ENCODE measurements around the gene KCNC2. TPM values are rescaled to one million over a fixed set of nuclear protein-coding genes. Genes with fewer than 3 reads are reported as not detected.

The KCNC2 gene
- total RNA-seq, 2 experiments from 2014 or later: not detected

DNA sequence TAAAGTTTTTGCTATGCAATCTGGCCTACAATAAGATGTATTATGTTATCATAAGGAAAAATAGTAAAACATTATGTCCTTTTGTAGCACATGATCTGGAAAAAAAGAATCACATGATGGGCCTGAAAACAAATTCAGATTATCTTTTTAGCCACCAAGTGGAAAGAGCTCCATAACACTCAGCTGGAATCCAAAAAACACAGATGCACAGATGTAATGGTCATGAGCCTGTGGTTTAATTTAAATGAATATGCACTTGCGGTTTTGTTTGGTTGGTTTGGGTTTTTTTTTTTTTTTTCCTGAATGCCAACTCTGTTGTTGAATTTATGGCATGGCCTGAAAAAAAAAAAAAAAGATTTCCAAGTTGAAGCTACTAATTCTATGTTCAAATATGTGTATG is 4.1 kb downstream of the KCNC2 start:
- TF ChIP-seq, protein P1, sequence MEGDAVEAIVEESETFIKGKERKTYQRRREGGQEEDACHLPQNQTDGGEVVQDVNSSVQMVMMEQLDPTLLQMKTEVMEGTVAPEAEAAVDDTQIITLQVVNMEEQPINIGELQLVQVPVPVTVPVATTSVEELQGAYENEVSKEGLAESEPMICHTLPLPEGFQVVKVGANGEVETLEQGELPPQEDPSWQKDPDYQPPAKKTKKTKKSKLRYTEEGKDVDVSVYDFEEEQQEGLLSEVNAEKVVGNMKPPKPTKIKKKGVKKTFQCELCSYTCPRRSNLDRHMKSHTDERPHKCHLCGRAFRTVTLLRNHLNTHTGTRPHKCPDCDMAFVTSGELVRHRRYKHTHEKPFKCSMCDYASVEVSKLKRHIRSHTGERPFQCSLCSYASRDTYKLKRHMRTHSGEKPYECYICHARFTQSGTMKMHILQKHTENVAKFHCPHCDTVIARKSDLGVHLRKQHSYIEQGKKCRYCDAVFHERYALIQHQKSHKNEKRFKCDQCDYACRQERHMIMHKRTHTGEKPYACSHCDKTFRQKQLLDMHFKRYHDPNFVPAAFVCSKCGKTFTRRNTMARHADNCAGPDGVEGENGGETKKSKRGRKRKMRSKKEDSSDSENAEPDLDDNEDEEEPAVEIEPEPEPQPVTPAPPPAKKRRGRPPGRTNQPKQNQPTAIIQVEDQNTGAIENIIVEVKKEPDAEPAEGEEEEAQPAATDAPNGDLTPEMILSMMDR (IDR thresholded peaks at IDR 0.05): no peak
- ChIA-PET CTCF (no interaction called here), POLR2A (no interaction called here)
- H3K4me3 Mint-ChIP-seq: no peak overlapping the region
- peaks cover 40% of the 10 kb centered on the region for H3K27me3 Mint-ChIP-seq
- intact Hi-C loops (cut with micrococcal nuclease): no loop called here
- H3K9me3 Mint-ChIP-seq: no peaks in the 10 kb centered on the region
- peaks cover 14% of the 10 kb centered on the region for H3K4me1 Mint-ChIP-seq (ENCODE audit: low read depth)
- H3K36me3 Mint-ChIP-seq (ENCODE audit: low read depth): peaks cover 2% of the 10 kb centered on the region
- no peak for DNase-seq
- no peak overlapping the region for H3K27ac Mint-ChIP-seq
- no peak for ATAC-seq

DNA sequence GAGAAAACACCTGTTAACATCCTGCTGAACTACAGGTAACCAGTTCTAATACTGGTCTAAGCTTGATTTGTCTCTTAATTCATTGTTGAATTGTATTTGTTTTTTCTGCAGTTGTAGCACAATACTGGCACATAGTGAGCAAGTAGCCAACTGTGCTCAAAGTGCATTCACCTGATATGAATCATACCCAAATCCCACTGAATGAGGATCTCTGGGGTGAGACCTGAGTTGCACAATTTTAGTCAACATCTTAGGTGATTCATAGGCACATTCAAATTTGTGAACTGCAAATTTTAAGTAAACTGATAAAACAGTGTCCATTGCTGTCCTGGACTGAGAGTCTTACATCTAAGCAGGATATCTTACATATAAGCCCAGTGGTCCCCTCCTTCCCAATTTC is 12.8 kb downstream of the KCNC2 start:
- no peak for ATAC-seq
- CTCF ChIA-PET: no interaction called here
- TF ChIP-seq, protein P1 (IDR thresholded peaks at IDR 0.05): no peak

DNA sequence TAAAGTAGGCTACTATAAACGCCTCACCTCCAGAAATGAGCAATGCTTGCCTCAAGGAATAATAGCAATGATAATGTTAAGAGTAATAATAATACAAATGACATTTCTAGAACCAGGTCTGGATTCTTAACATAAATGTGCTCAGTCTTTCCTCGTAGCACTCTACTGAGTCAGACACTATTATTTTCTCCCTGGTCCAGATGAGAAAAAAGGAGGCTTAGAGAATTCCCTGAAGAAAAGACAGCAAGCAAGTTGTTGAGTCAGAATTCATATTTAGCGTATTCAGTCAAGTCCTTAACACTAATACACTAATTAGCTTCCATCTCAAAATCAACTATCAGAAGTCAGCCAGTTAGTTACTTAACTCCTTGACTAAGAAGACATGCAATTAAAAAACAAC is 13.2 kb downstream of the KCNC2 start:
- no peak overlapping the region for H3K4me3 Mint-ChIP-seq

More for the DNA sequence above, 12.8 kb downstream of the KCNC2 start:
- H3K27me3 Mint-ChIP-seq: peaks cover 2% of the 10 kb centered on the region
- H3K27ac Mint-ChIP-seq: no peak overlapping the region
- intact Hi-C loops (cut with micrococcal nuclease): no loop called here
- POLR2A ChIA-PET: no interaction called here
- no peak overlapping the region for H3K4me3 Mint-ChIP-seq
- no peak for DNase-seq
- no peaks in the 10 kb centered on the region for H3K36me3 Mint-ChIP-seq (ENCODE audit: low read depth)
- H3K4me1 Mint-ChIP-seq (ENCODE audit: low read depth): peaks cover 7% of the 10 kb centered on the region
- no peaks in the 10 kb centered on the region for H3K9me3 Mint-ChIP-seq

DNA sequence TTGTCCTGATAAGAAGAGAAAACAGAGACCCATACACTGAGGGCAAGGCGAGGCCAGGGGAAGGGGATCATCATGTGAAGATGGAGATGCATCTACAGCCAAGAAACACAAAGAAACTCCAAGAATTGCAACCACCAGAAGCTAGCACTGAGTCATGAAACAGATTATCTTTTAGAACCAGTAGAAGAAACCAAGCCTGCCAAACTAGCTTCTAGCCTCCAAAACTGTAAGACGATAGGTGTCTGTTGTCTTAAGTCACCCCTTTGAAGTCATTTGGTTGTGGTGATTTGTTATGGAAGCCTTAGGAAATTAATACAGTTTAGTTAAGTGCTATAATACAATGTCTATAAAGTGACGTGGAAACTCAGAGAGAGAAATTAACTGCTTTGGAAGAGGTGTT is 15.4 kb downstream of the KCNC2 start:
- ATAC-seq (no peak), DNase-seq (no peak)
- TF ChIP-seq, protein P1 (IDR thresholded peaks at IDR 0.05): no peak
- Mint-ChIP-seq H3K4me3 (no peak overlapping the region), H3K4me1 (ENCODE audit: low read depth) (no peaks in the 10 kb centered on the region), H3K36me3 (ENCODE audit: low read depth) (no peaks in the 10 kb centered on the region), H3K27ac (no peak overlapping the region), H3K27me3 (peaks cover 2% of the 10 kb centered on the region), H3K9me3 (no peaks in the 10 kb centered on the region)
- intact Hi-C loops (cut with micrococcal nuclease): no loop called here
- ChIA-PET CTCF (no interaction called here), POLR2A (no interaction called here)

More for the DNA sequence above, 13.2 kb downstream of the KCNC2 start:
- ChIA-PET CTCF (no interaction called here), POLR2A (no interaction called here)
- Mint-ChIP-seq H3K4me1 (ENCODE audit: low read depth) (peaks cover 5% of the 10 kb centered on the region), H3K27ac (no peak overlapping the region), H3K36me3 (ENCODE audit: low read depth) (no peaks in the 10 kb centered on the region), H3K27me3 (peaks cover 2% of the 10 kb centered on the region), H3K9me3 (no peaks in the 10 kb centered on the region)
- DNase-seq: no peak
- ATAC-seq: no peak
- intact Hi-C loops (cut with micrococcal nuclease): no loop called here
- TF ChIP-seq, protein P1 (IDR thresholded peaks at IDR 0.05): no peak

DNA sequence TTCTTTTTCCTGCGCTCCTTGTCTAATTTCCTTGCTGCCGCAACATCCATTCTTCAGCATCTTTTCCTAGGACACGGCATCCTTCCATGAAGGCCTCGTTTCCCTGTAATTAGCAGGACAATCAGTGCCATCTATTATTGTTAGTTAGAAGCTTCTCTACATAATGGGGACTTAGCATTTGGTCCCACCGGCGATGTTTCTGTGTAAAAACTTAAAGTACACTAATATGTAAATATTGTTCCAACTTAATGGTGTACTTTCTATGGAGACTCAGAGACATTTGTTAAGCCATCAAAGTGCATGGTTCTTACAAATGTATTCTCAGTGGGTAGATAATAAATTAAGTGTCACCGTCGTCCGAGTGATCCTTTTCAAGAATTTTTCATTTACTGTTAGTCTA is 17.4 kb downstream of the KCNC2 start:
- CTCF ChIA-PET: no interaction called here
- no peak overlapping the region for H3K4me3 Mint-ChIP-seq
- DNase-seq (no peak), ATAC-seq (no peak)
- TF ChIP-seq, protein P1 (IDR thresholded peaks at IDR 0.05): no peak
- no peaks in the 10 kb centered on the region for H3K36me3 Mint-ChIP-seq (ENCODE audit: low read depth)
- intact Hi-C loops (cut with micrococcal nuclease): no loop called here
- no peaks in the 10 kb centered on the region for H3K4me1 Mint-ChIP-seq (ENCODE audit: low read depth)
- H3K9me3 Mint-ChIP-seq: no peaks in the 10 kb centered on the region
- POLR2A ChIA-PET: no interaction called here
- no peak overlapping the region for H3K27ac Mint-ChIP-seq
- peaks cover under 1% of the 10 kb centered on the region for H3K27me3 Mint-ChIP-seq
